ENCODE results near the gene ROBO1. TPM values are rescaled to one million over a fixed set of nuclear protein-coding genes. Genes with fewer than 3 reads are reported as not detected.

Gene ROBO1
- total RNA-seq, 2 donors from 2014 or later, result 7.6 to 19.7 TPM

- no peaks in the 10 kb centered on the region for H3K27me3 ChIP-seq
- no peak overlapping the region for H3K4me3 ChIP-seq
- no peaks in the 10 kb centered on the region for H3K36me3 ChIP-seq
- H3K4me1 ChIP-seq, result no peaks in the 10 kb centered on the region
- no peak for DNase-seq (ENCODE audit: low spot score)
- H3K9me3 ChIP-seq, result peaks cover 0 to 2% of the 10 kb centered on the region in 2 donors
- TF ChIP-seq CTCF (IDR thresholded peaks at IDR 0.05), result no peak
- H3K27ac ChIP-seq, result no peak overlapping the region
Observed at GRCh38 chr3:79003994-79004393, 763.8 kb downstream of the ROBO1 start.

GRCh38 chr3:79002465-79003372 is 765.1 kb downstream of the ROBO1 start:
- no peaks in the 10 kb centered on the region for H3K27me3 ChIP-seq
- no peak for TF ChIP-seq CTCF (IDR thresholded peaks at IDR 0.05)
- no peak for DNase-seq (ENCODE audit: low spot score)
- no peak overlapping the region for H3K4me3 ChIP-seq
- no peaks in the 10 kb centered on the region for H3K36me3 ChIP-seq
- no peaks in the 10 kb centered on the region for H3K4me1 ChIP-seq
- no peak overlapping the region for H3K27ac ChIP-seq
- peaks cover 0 to 7% of the 10 kb centered on the region in 2 donors for H3K9me3 ChIP-seq

GRCh38 chr3:79001255-79001654 is 766.5 kb downstream of the ROBO1 start:
- H3K27me3 ChIP-seq, result no peaks in the 10 kb centered on the region
- TF ChIP-seq CTCF (IDR thresholded peaks at IDR 0.05), result no peak
- no peak for DNase-seq (ENCODE audit: low spot score)
- no peaks in the 10 kb centered on the region for H3K36me3 ChIP-seq
- H3K4me3 ChIP-seq, result no peak overlapping the region
- H3K27ac ChIP-seq, result no peak overlapping the region
- no peaks in the 10 kb centered on the region for H3K4me1 ChIP-seq
- peaks cover 0 to 7% of the 10 kb centered on the region in 2 donors for H3K9me3 ChIP-seq

GRCh38 chr3:78999139-78999538 is 768.7 kb downstream of the ROBO1 start:
- H3K4me3 ChIP-seq, result no peak overlapping the region
- no peak for DNase-seq (ENCODE audit: low spot score)
- peaks cover 0 to 7% of the 10 kb centered on the region in 2 donors for H3K9me3 ChIP-seq
- no peak overlapping the region for H3K27ac ChIP-seq
- H3K4me1 ChIP-seq, result no peaks in the 10 kb centered on the region
- TF ChIP-seq CTCF (IDR thresholded peaks at IDR 0.05), result no peak
- no peaks in the 10 kb centered on the region for H3K27me3 ChIP-seq
- H3K36me3 ChIP-seq, result no peaks in the 10 kb centered on the region

GRCh38 chr3:78995087-78995486 is 772.7 kb downstream of the ROBO1 start:
- DNase-seq (ENCODE audit: low spot score), result no peak
- H3K27ac ChIP-seq, result no peak overlapping the region
- H3K27me3 ChIP-seq, result no peaks in the 10 kb centered on the region
- no peak overlapping the region for H3K4me3 ChIP-seq
- no peaks in the 10 kb centered on the region for H3K36me3 ChIP-seq
- no peaks in the 10 kb centered on the region for H3K4me1 ChIP-seq
- H3K9me3 ChIP-seq, result peaks cover 0 to 31% of the 10 kb centered on the region in 2 donors
- TF ChIP-seq CTCF (IDR thresholded peaks at IDR 0.05), result no peak

All from right atrium auricular region (tissue), 2 donors.